Keratinocyte (primary cell): ENCODE data around the gene FBN1. TPM values are rescaled to one million over a fixed set of nuclear protein-coding genes. Genes with fewer than 3 reads are reported as not detected.

Source experiments
- DNase-seq: peaks from one replicate; pipeline ENCODE4 v3.0.0-alpha.2; 2011; ENCODE audit warnings: low read depth, missing footprints, low spot score
- FAIRE-seq: peaks from 2 replicates; lab custom pipeline; 2011; peaks lifted over from hg19 to GRCh38; lab: Jason Lieb, UNC
- H2AFZ ChIP-seq: 2 replicates; pipeline ENCODE4 v1.6.0; 2012; ENCODE audit warnings: low read length, control low read depth, inconsistent platforms; ENCODE audit not compliant: control insufficient read depth
- H3K27ac ChIP-seq: 2 replicates; pipeline ENCODE4 v1.5.1; 2011; ENCODE audit warnings: low read length; ENCODE audit not compliant: control insufficient read depth, insufficient read depth
- H3K27me3 ChIP-seq: 3 replicates; pipeline ENCODE4 v1.6.0; 2011; ENCODE audit warnings: low read length; ENCODE audit not compliant: control insufficient read depth, insufficient read depth; ENCODE audit errors: extremely low read depth
- H3K36me3 ChIP-seq, 2 experiments: 2 replicates in 1 of 2; 3 replicates in 1 of 2; pipeline ENCODE4 v1.5.1; 2011; ENCODE audit warnings: low read length in 2 of 2, mild to moderate bottlenecking in 1 of 2; ENCODE audit not compliant: control insufficient read depth in 2 of 2, insufficient read depth in 2 of 2; ENCODE audit errors: extremely low read depth in 1 of 2
- H3K4me1 ChIP-seq: 3 replicates; pipeline ENCODE4 v1.5.1; 2011; ENCODE audit warnings: low read length; ENCODE audit not compliant: control insufficient read depth, insufficient read depth; ENCODE audit errors: extremely low read depth
- H3K4me2 ChIP-seq: 3 replicates; pipeline ENCODE4 v1.6.0; 2011; ENCODE audit warnings: low read depth, low read length; ENCODE audit not compliant: control insufficient read depth, insufficient read depth; ENCODE audit errors: extremely low read depth
- H3K4me3 ChIP-seq, 3 experiments: fragments of 200-600 bp in 1 of 3; sonication (generic) in 1 of 3; 2 replicates in 2 of 3; 3 replicates in 1 of 3; pipeline ENCODE4 v1.5.1; 2011 to 2016; ENCODE audit warnings: low read length in 3 of 3, mild to moderate bottlenecking in 3 of 3, control low read depth in 2 of 3, inconsistent platforms in 1 of 3, low read depth in 1 of 3, mixed read lengths in 1 of 3, mixed run types in 1 of 3, moderate library complexity in 1 of 3; ENCODE audit not compliant: control insufficient read depth in 2 of 3, insufficient read depth in 2 of 3; ENCODE audit errors: extremely low read depth in 1 of 3
- H3K79me2 ChIP-seq: 2 replicates; pipeline ENCODE4 v1.6.0; 2012; ENCODE audit warnings: low read length; ENCODE audit not compliant: control insufficient read depth, insufficient read depth
- H3K9ac ChIP-seq: 3 replicates; pipeline ENCODE4 v1.6.0; 2011; ENCODE audit warnings: low read length; ENCODE audit not compliant: control insufficient read depth, insufficient read depth; ENCODE audit errors: extremely low read depth
- H3K9me1 ChIP-seq: 3 replicates; pipeline ENCODE4 v1.6.0; 2011; ENCODE audit warnings: low read length; ENCODE audit not compliant: control insufficient read depth, insufficient read depth; ENCODE audit errors: extremely low read depth
- H3K9me3 ChIP-seq: 2 replicates; pipeline ENCODE4 v1.5.1; 2012; ENCODE audit warnings: low read depth, low read length; ENCODE audit not compliant: control insufficient read depth
- H4K20me1 ChIP-seq: 3 replicates; pipeline ENCODE4 v1.6.0; 2011; ENCODE audit warnings: low read length; ENCODE audit not compliant: control insufficient read depth, insufficient read depth; ENCODE audit errors: extremely low read depth
- EZH2 ChIP-seq: IDR thresholded peaks from one replicate; pipeline ENCODE4 v1.6.1; 2012; ENCODE audit warnings: inconsistent platforms, mild to moderate bottlenecking, low read length, moderate library complexity
- dilution Hi-C: fragments of 300-500 bp; cut with MboI; formaldehyde crosslinking; loops from one replicate; pipeline ENCODE4 v1.7.0; 2020; ENCODE audit warnings: low sequenced_read_pairs; ENCODE audit not compliant: extremely low pct_ligation_motif_present
- polyA plus RNA-seq, 5 experiments: library from polyadenylated mRNA; depleted of rRNA in 3 of 5; stranded (reverse) in 3 of 5; stranded (forward) in 1 of 5; unstranded in 1 of 5; fragments of >200 nt; gene quantifications; 1 replicate in 1 of 5; 2 replicates in 3 of 5; 3 replicates in 1 of 5; pipeline versions ENCODE4 v1.2.1 to v1.2.3, GENCODE V29; 2011 to 2012; ENCODE audit warnings: missing spikeins in 2 of 5, low read depth in 1 of 5, low replicate concordance in 1 of 5
- TF ChIP-seq, protein P1 (sequence below), 3 experiments: IDR thresholded peaks in 1 of 3; conservative IDR thresholded peaks in 1 of 3; optimal IDR thresholded peaks in 1 of 3; 2 replicates in 2 of 3; 3 replicates in 1 of 3; pipeline versions ENCODE3 to v1.5.1; 2011; ENCODE audit warnings: low read length in 3 of 3, mild to moderate bottlenecking in 3 of 3, moderate library complexity in 2 of 3, control low read depth in 1 of 3, inconsistent platforms in 1 of 3; ENCODE audit not compliant: insufficient read depth in 2 of 3; ENCODE audit errors: extremely low read depth in 1 of 3

FBN1 gene
- polyA plus RNA-seq, 1 donor (not counting 4 experiments of a cell fraction or from before 2014, with no cell fraction given): 3.5 TPM

DNA sequence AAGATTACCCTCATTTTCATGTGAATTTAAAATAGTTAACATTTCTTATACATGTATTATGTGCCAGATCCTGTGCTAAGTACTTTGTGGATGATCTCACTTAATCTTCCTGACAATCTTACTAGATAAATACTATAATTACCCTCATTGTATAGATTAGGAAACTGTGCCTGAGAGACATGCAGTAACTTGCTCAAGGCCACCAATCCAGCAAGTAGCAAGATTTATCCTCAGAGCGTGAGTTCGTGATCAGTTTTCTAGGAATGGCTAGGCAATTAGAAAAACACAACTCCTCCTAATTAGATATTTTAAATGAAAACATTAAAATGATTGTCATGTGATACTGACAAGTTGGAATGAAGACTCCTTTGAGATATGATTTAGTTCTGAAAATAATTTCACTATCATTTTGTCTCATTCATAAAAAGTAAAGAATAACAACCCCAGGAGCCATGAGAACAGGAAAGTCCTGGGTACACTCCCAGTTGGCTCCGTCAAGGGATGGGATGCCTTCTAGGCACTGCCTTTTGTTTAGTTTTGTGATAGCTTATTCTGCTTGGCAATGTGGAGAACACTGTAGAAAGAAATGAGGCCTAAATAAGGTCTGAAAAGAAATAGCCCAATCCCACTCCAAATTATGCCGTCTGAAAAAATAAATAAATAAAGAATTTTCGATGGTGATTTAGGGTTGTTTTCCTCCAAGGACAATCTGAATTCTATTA is 61.3 kb downstream of the FBN1 start:
- Histone ChIP-seq H3K4me1 (peaks cover 4% of the 10 kb centered on the region), H3K36me3 (no peaks in the 10 kb centered on the region), H3K4me3 (no peak overlapping the region), H3K27me3 (no peaks in the 10 kb centered on the region), H3K79me2 (no peaks in the 10 kb centered on the region), H3K9me1 (no peaks in the 10 kb centered on the region), H3K9me3 (no peaks in the 10 kb centered on the region), H4K20me1 (no peaks in the 10 kb centered on the region), H3K9ac (no peak overlapping the region), H3K4me2 (peak overlapping the region; percentile 15), H3K27ac (no peak overlapping the region), H2AFZ (no peak overlapping the region)
- FAIRE-seq: peak; percentile 41
- no peak for DNase-seq
- TF ChIP-seq EZH2: no peak
- TF ChIP-seq, protein P1, sequence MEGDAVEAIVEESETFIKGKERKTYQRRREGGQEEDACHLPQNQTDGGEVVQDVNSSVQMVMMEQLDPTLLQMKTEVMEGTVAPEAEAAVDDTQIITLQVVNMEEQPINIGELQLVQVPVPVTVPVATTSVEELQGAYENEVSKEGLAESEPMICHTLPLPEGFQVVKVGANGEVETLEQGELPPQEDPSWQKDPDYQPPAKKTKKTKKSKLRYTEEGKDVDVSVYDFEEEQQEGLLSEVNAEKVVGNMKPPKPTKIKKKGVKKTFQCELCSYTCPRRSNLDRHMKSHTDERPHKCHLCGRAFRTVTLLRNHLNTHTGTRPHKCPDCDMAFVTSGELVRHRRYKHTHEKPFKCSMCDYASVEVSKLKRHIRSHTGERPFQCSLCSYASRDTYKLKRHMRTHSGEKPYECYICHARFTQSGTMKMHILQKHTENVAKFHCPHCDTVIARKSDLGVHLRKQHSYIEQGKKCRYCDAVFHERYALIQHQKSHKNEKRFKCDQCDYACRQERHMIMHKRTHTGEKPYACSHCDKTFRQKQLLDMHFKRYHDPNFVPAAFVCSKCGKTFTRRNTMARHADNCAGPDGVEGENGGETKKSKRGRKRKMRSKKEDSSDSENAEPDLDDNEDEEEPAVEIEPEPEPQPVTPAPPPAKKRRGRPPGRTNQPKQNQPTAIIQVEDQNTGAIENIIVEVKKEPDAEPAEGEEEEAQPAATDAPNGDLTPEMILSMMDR (optimal IDR thresholded peaks at IDR 0.05 in 1 of 3, IDR thresholded peaks at IDR 0.05 in 1 of 3, conservative IDR thresholded peaks at IDR 0.05 in 1 of 3; ENCODE audit: extremely low read depth in 1 of 3, insufficient read depth in 2 of 3, low read length in 3 of 3): no peak
- dilution Hi-C loops: no loop called here

DNA sequence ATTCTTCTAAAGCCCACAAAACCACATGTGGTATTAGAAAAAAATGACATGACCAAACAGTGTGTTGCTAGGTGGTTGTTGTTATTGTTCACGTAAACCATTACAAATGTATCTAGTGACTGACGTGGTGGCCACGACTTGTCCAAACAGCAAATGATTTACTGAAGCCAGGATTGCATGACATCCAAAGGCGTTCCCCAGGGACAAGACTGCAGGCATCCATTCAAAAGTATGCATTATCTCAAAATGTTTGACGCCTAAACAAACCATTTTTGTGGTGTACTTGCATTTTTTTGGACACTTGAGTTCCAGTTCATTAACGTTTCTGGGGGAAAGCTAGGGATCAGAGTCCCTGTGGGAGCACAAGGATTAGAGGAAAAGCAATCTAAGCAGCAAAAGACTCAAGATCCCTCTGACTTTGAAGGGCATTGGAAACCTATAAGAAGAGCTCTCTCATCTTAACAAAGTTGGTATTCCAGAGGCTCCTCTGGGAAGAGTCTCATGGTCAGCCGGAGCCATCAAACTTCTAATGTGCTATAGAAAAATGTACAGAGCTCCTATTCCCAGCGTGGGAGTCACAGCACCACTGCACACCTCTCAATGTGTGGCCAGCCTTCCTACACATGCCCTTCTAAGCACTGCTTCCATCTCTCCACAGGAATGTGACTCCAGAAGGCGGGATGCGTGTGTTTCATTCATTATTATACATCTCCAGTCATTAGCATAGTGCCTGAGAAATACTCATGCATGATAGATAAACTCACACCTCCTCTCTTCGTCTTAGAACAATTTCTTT is 62.9 kb downstream of the FBN1 start:
- no peak overlapping the region for H3K27ac ChIP-seq
- no peak for FAIRE-seq
- H3K79me2 ChIP-seq: no peaks in the 10 kb centered on the region

More for the DNA sequence above, 62.9 kb downstream of the FBN1 start:
- no peaks in the 10 kb centered on the region for H3K9me3 ChIP-seq
- H3K4me1 ChIP-seq: peaks cover 4% of the 10 kb centered on the region
- no peaks in the 10 kb centered on the region for H3K36me3 ChIP-seq
- no peak for DNase-seq
- dilution Hi-C loops: no loop called here
- H3K9me1 ChIP-seq: no peaks in the 10 kb centered on the region
- H3K27me3 ChIP-seq: no peaks in the 10 kb centered on the region
- no peak overlapping the region for H3K4me2 ChIP-seq
- no peak for TF ChIP-seq EZH2
- TF ChIP-seq, protein P1 (optimal IDR thresholded peaks at IDR 0.05 in 1 of 3, IDR thresholded peaks at IDR 0.05 in 1 of 3, conservative IDR thresholded peaks at IDR 0.05 in 1 of 3; ENCODE audit: extremely low read depth in 1 of 3, insufficient read depth in 2 of 3, low read length in 3 of 3): no peak
- no peak overlapping the region for H3K4me3 ChIP-seq
- H2AFZ ChIP-seq: no peak overlapping the region
- H4K20me1 ChIP-seq: no peaks in the 10 kb centered on the region
- no peak overlapping the region for H3K9ac ChIP-seq
